GM12891 (cell line): ENCODE measurements around the gene DLGAP4.

Experiments
- POLR2A ChIP-seq: IDR thresholded peaks from 2 replicates; pipeline ENCODE4 v1.6.1; 2011; ENCODE audit warnings: low read depth, low read length, control low read depth
- POLR2AphosphoS5 ChIP-seq: IDR thresholded peaks from 2 replicates; pipeline ENCODE4 v1.6.1; 2011; ENCODE audit warnings: low read depth, low read length, control low read depth
- POU2F2 ChIP-seq: IDR thresholded peaks from 2 replicates; pipeline ENCODE4 v1.6.1; 2011; ENCODE audit warnings: low read depth, mild to moderate bottlenecking, control low read depth, low read length, moderate library complexity
- SPI1 ChIP-seq: IDR thresholded peaks from 2 replicates; pipeline ENCODE4 v1.6.1; 2011; ENCODE audit warnings: low read depth, low read length, control low read depth
- TAF1 ChIP-seq: IDR thresholded peaks from 2 replicates; pipeline ENCODE4 v1.6.1; 2011; ENCODE audit warnings: low read depth, low read length, control low read depth

GRCh38 chr20:36320898-36321695, 15.0 kb downstream of the DLGAP4 start:
- TF ChIP-seq POLR2A (no peak), POU2F2 (no peak), POLR2AphosphoS5 (no peak), SPI1 (no peak), TAF1 (no peak)
